OCI-LY1 (cell line): ENCODE data around the gene TOR1B.
"Not testable (repeated sequence)": the region's sequence is repeated elsewhere in the genome, so short reads cannot be mapped to it uniquely, and the experiment has no call there.

Experiments used
- H2AFZ ChIP-seq: fragments of 200-600 bp; sonication (generic), shearing (Covaris generic); 2 replicates; pipeline ENCODE4 v1.6.0; 2014; ENCODE audit warnings: antibody characterized with exemption, mild to moderate bottlenecking, low read length
- H3F3A ChIP-seq: fragments of 200-600 bp; sonication (generic), shearing (Covaris generic); 2 replicates; pipeline ENCODE4 v1.6.0; 2014; ENCODE audit warnings: mild to moderate bottlenecking, antibody characterized with exemption, low read length, moderate library complexity; ENCODE audit not compliant: insufficient read depth
- H3K27ac ChIP-seq: fragments of 200-600 bp; sonication (generic); 2 replicates; pipeline ENCODE4 v1.5.1; 2014; ENCODE audit warnings: low read length, mixed run types, mild to moderate bottlenecking, low read depth; ENCODE audit not compliant: poor library complexity, severe bottlenecking
- H3K27me3 ChIP-seq: fragments of 200-600 bp; sonication (generic); 2 replicates; pipeline ENCODE4 v1.6.0; 2014; ENCODE audit warnings: antibody characterized with exemption, mild to moderate bottlenecking, low read length, moderate library complexity; ENCODE audit not compliant: insufficient read depth
- H3K36me3 ChIP-seq: fragments of 200-600 bp; sonication (generic); 2 replicates; pipeline ENCODE4 v1.6.1; 2014; ENCODE audit warnings: mild to moderate bottlenecking, antibody characterized with exemption, low read length, moderate library complexity, mixed read lengths; ENCODE audit not compliant: insufficient read depth
- H3K4me1 ChIP-seq: fragments of 200-600 bp; sonication (generic); 2 replicates; pipeline ENCODE4 v1.5.1; 2014; ENCODE audit warnings: mild to moderate bottlenecking, low read length, moderate library complexity; ENCODE audit not compliant: insufficient read depth, severe bottlenecking
- H3K4me2 ChIP-seq: fragments of 200-600 bp; sonication (generic), shearing (Covaris generic); 2 replicates; pipeline ENCODE4 v1.6.1; 2014; ENCODE audit warnings: low read length
- H3K4me3 ChIP-seq: fragments of 200-600 bp; sonication (generic); 2 replicates; pipeline ENCODE4 v1.5.1; 2014; ENCODE audit warnings: low read length, low read depth, mild to moderate bottlenecking, mixed read lengths; ENCODE audit not compliant: poor library complexity, severe bottlenecking
- H3K79me2 ChIP-seq: fragments of 200-600 bp; shearing (Covaris generic); 2 replicates; pipeline ENCODE4 v1.6.1; 2016; ENCODE audit warnings: mixed run types, low read length, mixed read lengths; ENCODE audit not compliant: insufficient read depth
- H3K9ac ChIP-seq: fragments of 200-600 bp; sonication (generic), shearing (Covaris generic); 2 replicates; pipeline ENCODE4 v1.6.1; 2014; ENCODE audit warnings: mild to moderate bottlenecking, low read length, mixed read lengths
- H3K9me2 ChIP-seq: fragments of 200-600 bp; sonication (generic), shearing (Covaris generic); 2 replicates; pipeline ENCODE4 v1.6.1; 2014; ENCODE audit warnings: low read depth, mild to moderate bottlenecking, low read length, mixed read lengths
- H3K9me3 ChIP-seq: fragments of 200-600 bp; shearing (Covaris generic); 2 replicates; pipeline ENCODE4 v1.6.1; 2014; ENCODE audit warnings: low read length, mixed read lengths
- H4K20me1 ChIP-seq: fragments of 200-600 bp; sonication (generic), shearing (Covaris generic); 2 replicates; pipeline ENCODE4 v1.6.0; 2016; ENCODE audit warnings: mild to moderate bottlenecking, low read length; ENCODE audit not compliant: insufficient read depth
- EZH2 ChIP-seq: fragments of 200-600 bp; sonication (generic), shearing (Covaris generic); IDR thresholded peaks from 2 replicates; pipeline ENCODE4 v1.8.0; 2017; ENCODE audit warnings: borderline replicate concordance, mixed run types, mild to moderate bottlenecking, antibody characterized with exemption, low read length, moderate library complexity, mixed read lengths
- TF ChIP-seq, protein P1 (sequence below): fragments of 200-600 bp; sonication (generic), shearing (Covaris generic); IDR thresholded peaks from 2 replicates; pipeline ENCODE4 v1.5.1; 2017; ENCODE audit warnings: mild to moderate bottlenecking, antibody characterized with exemption, low read length, moderate library complexity, mixed read lengths

TOR1B gene

DNA sequence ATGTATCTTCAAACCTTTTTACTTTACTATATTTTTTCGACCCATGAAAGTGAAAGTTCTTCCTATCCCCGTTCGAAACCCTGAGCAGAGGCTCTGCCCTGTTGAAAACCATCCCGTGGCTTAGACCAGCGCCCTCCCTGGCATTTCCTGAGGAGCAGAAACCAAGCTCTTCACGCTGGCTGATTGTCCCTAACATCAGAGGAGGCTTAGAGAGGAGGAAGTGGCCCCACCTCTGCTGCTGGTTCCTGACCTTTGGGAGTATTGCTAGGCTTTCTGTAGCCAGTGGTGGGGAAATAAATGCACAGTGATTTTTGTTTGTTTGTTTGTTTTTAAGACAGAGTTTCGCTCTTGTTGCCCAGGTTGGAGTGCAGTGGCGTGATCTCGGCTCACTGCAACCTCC, 45.9 kb upstream of the TOR1B start:
- TF ChIP-seq, protein P1, sequence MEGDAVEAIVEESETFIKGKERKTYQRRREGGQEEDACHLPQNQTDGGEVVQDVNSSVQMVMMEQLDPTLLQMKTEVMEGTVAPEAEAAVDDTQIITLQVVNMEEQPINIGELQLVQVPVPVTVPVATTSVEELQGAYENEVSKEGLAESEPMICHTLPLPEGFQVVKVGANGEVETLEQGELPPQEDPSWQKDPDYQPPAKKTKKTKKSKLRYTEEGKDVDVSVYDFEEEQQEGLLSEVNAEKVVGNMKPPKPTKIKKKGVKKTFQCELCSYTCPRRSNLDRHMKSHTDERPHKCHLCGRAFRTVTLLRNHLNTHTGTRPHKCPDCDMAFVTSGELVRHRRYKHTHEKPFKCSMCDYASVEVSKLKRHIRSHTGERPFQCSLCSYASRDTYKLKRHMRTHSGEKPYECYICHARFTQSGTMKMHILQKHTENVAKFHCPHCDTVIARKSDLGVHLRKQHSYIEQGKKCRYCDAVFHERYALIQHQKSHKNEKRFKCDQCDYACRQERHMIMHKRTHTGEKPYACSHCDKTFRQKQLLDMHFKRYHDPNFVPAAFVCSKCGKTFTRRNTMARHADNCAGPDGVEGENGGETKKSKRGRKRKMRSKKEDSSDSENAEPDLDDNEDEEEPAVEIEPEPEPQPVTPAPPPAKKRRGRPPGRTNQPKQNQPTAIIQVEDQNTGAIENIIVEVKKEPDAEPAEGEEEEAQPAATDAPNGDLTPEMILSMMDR, result no peak
- no peak for TF ChIP-seq EZH2
- H3K36me3 ChIP-seq, result no peaks in the 10 kb centered on the region
- H3K9me3 ChIP-seq, result no peaks in the 10 kb centered on the region
- H3K27ac ChIP-seq, result no peak overlapping the region
- H3K4me1 ChIP-seq, result no peaks in the 10 kb centered on the region
- H3K9ac ChIP-seq, result no peak overlapping the region
- H4K20me1 ChIP-seq, result no peaks in the 10 kb centered on the region
- H3K4me2 ChIP-seq, result no peak overlapping the region
- H3K9me2 ChIP-seq, result no peaks in the 10 kb centered on the region
- no peak overlapping the region for H3K4me3 ChIP-seq
- no peaks in the 10 kb centered on the region for H3K79me2 ChIP-seq
- H3F3A ChIP-seq, result no peaks in the 10 kb centered on the region
- no peak overlapping the region for H2AFZ ChIP-seq
- peaks cover 10% of the 10 kb centered on the region; the same call in 1 of the 2 replicates for H3K27me3 ChIP-seq

DNA sequence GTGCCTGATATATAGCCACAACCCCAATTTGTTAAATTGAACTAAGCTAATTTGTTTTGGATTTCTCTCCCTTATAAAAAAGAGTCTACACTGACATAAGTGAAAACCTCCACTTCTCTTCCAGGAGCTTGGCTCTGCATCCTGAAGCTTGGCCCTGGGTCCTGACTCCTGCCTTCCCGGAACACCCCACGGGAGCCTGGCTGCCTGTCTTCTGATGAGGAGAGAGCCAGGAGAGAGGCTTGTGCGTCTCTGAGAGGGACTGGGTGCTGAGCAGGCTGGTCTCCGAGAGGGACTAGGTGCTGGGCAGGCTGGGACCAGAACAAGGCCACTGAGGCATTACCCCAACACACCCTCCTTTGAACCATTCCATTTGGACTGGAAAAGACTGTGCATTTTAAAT, 43.7 kb upstream of the TOR1B start:
- Histone ChIP-seq H3K4me2 (no peak overlapping the region), H3K27ac (no peak overlapping the region), H2AFZ (no peak overlapping the region), H3K4me1 (no peaks in the 10 kb centered on the region), H3F3A (no peaks in the 10 kb centered on the region), H3K27me3 (0 out of 2 replicates have a peak, but pooled peaks cover 6% of the 10 kb centered on the region), H3K4me3 (no peak overlapping the region), H4K20me1 (no peaks in the 10 kb centered on the region), H3K79me2 (no peaks in the 10 kb centered on the region), H3K9me2 (no peaks in the 10 kb centered on the region), H3K36me3 (no peaks in the 10 kb centered on the region), H3K9ac (no peak overlapping the region), H3K9me3 (no peaks in the 10 kb centered on the region)
- TF ChIP-seq, protein P1, result no peak
- TF ChIP-seq EZH2, result no peak

DNA sequence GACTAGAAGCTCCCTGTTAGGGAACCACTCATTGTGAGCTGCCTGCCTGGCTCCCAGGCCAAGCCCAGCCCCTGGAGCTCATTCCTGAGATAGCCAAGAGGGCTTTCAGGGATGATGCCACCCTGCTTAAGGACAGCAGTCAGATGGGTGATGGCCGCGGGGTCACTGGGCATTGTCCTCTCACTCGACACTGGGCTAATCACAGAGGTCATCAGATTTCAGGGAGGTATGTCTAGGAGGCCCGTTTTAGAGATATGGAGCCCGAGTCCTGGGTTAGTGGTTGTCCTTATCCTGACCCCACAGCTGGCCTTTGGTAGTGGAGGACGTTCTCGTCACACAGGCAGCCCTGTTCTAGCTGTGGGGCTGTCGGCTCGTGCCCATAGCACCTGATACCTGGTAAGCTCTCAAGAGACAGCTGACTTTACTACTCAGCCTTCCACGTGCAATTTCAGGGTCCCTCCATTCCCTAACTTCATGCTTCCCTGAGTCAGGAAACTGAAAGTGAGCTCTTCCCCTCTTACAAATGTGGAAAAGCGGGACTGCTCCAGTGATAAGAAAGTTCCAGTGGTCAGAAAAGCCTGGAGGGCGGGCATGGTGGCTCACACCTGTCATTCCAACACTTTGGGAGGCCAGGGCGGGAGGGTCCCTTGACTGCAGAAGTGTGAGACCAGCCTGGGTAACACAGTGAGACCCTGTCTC, 43.0 kb upstream of the TOR1B start:
- Histone ChIP-seq H3K4me1 (no peaks in the 10 kb centered on the region), H3K9me3 (no peaks in the 10 kb centered on the region), H3K9me2 (no peaks in the 10 kb centered on the region), H3K4me2 (no peak overlapping the region), H3F3A (no peaks in the 10 kb centered on the region), H3K36me3 (no peaks in the 10 kb centered on the region), H2AFZ (no peak overlapping the region), H3K9ac (no peak overlapping the region), H3K79me2 (no peaks in the 10 kb centered on the region), H3K4me3 (no peak overlapping the region), H3K27ac (no peak overlapping the region), H4K20me1 (no peaks in the 10 kb centered on the region), H3K27me3 (0 out of 2 replicates have a peak, but pooled peaks cover 6% of the 10 kb centered on the region)
- TF ChIP-seq EZH2, result no peak
- TF ChIP-seq, protein P1, result no peak

DNA sequence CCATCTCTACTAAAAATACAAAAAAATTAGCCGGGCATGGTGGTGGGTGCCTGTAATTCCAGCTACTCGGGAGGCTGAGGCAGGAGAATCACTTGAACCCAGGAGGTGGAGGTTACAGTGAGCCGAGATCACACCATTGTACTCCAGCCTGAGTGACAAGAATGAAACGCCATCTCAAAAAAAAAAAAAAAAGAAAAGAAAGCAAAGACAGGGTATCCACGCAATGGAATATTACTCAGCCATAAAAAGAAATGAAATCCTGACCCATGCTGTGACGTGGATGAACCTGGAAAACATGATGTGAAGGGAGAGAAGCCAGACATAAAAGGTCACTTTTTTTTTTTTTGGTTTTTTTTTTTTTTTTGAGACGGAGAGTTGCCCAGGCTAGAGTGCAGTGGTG, 42.2 kb upstream of the TOR1B start:
- not testable (repeated sequence) for H3K4me1 ChIP-seq, H2AFZ ChIP-seq, H3K4me2 ChIP-seq, H3K27ac ChIP-seq, H3K9me2 ChIP-seq, H3K36me3 ChIP-seq, H3K9me3 ChIP-seq, H4K20me1 ChIP-seq, H3K27me3 ChIP-seq, H3K4me3 ChIP-seq, H3K9ac ChIP-seq, H3F3A ChIP-seq, H3K79me2 ChIP-seq
